Pancreas (tissue), 10 donors: ENCODE measurements around the gene IRF4. TPM values are rescaled to one million over a fixed set of nuclear protein-coding genes. Genes with fewer than 3 reads are reported as not detected.
"Not testable (repeated sequence)": the region's sequence is repeated elsewhere in the genome, so short reads cannot be mapped to it uniquely, and the experiment has no call there.

Source experiments
- ATAC-seq, 4 donors: fragments of 200-7000 bp; cut with Tn5 transposase; one replicate each; pipeline versions ENCODE4 v1.8.0 to v1.9.1; 2020; ENCODE audit warnings: mild to moderate bottlenecking in 4 of 4, moderate library complexity in 4 of 4
- DNase-seq, 6 donors: peaks; one replicate each; pipeline ENCODE4 v3.0.0-alpha.2; 2020
- FAIRE-seq: peaks from 2 replicates; lab custom pipeline; 2012; peaks lifted over from hg19 to GRCh38; lab: Jason Lieb, UNC
- H3K27ac ChIP-seq, 4 donors: fragments of 200-600 bp; sonication (generic); 1 replicate in 3 of 4; 2 replicates in 1 of 4; pipeline versions ENCODE4 v1.5.0 to v1.8.0; 2020
- H3K27me3 ChIP-seq, 4 donors: fragments of 200-600 bp; one replicate each; pipeline ENCODE4 v1.8.0; 2021
- H3K36me3 ChIP-seq, 3 donors: fragments of 200-600 bp; sonication (generic) in 1 of 3; one replicate each; pipeline versions ENCODE4 v1.5.0 to v1.8.0; 2020 to 2021
- H3K4me1 ChIP-seq, 3 donors: fragments of 200-600 bp; one replicate each; pipeline ENCODE4 v1.8.0; 2021
- H3K4me3 ChIP-seq, 4 donors: fragments of 200-600 bp; sonication (generic) in 2 of 4; one replicate each; pipeline versions ENCODE4 v1.5.0 to v1.8.0; 2020 to 2021
- H3K9me3 ChIP-seq, 4 donors: fragments of 200-600 bp; one replicate each; pipeline ENCODE4 v1.8.0; 2021
- WGBS, 2 donors: extraction: QIAGEN DNeasy Blood & Tissue Kit; methylation state at CpG; one replicate each; pipeline ENCODE4 v1.1.7; 2013; 5-methylcytosine and 5-hydroxymethylcytosine counted together
- intact Hi-C, 3 donors: fragments of 100-400 bp; cut with DNase I; formaldehyde crosslinking; loops; one replicate each; pipeline versions ENCODE4 v1.11.1 to v1.14.2; 2022
- polyA plus RNA-seq, 2 donors: library from polyadenylated mRNA; stranded (reverse); fragments of 200-250 nt; gene quantifications; one replicate each; pipeline ENCODE4 v1.2.3, GENCODE V29; 2013
- total RNA-seq, 6 donors: library from RNA; stranded (reverse); fragmentation: NEBNext Ultra II Directional in 4 of 6; extraction: Animal tissue kit (Norgen Biotek cat#: 25700) in 4 of 6; gene quantifications; one replicate each; pipeline versions ENCODE4 v1.2.1 to v1.2.4, GENCODE V29; 2021 to 2023
- TF ChIP-seq, protein P1 (sequence below), 4 donors: fragments of 200-600 bp; sonication (generic) in 3 of 4; IDR thresholded peaks; one replicate each; pipeline versions ENCODE4 v1.5.0 to v1.8.0; 2021; ENCODE audit warnings: antibody characterized with exemption in 4 of 4
- donor health status: healthy with polysubstance abuse.
- donor health status: DM: no; HTN: no; CAD: no; lungs with moderate emphysema.
- donor health status: DM: no; HTN: no; CAD: no.
- donor health status: control.
- donor health status: control.
- donor health status: Bipolar disorder and iron deficiency.
- donor health status: DM: yes; HTN: yes; CAD: no.
- donor health status: DM: no; HTN: no; CAD: no.
- donor health status: DM: no; HTN: no; CAD: no.
- donor health status: DM: yes; HTN: yes; CAD: no.

IRF4 gene
- total and polyA plus RNA-seq, 8 donors = 0.04 to 3.8 (median 0.44) TPM

DNA sequence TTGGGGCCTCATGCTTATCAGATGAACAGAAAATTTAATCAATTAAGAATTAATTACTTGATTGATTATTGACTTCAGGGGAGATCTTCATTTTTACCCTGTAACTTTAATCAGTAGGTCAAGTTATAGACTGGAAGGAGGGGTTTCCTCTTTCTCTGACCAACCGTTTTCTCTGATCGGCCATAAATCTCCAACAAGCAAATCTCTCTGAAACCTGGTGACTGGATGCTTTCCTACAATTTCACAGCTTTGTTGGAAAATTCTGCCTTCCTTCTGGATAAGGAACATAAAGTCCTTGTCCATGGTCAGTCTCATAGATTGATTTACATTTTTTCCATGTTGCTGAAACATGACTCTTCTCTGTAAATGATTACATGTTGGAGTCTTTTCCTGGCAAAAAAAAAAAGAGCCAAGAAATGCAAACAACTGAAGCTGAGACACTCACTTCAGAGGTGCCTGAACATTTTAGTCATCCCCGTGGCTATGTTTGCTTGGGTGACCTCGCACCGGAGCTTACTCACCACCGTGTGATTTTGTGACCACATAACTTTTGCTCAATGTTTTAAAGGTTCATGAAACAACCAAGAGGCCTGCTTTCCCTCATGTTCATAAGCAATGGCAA lies 31.0 kb downstream of the IRF4 start:
- no peaks in the 10 kb centered on the region for H3K36me3 ChIP-seq
- no peaks in the 10 kb centered on the region for H3K27me3 ChIP-seq
- no peak for FAIRE-seq
- peak in 4 of 6 donors; percentile 11 to 58 (median 44) for DNase-seq
- intact Hi-C loops = no loop called here
- TF ChIP-seq, protein P1, sequence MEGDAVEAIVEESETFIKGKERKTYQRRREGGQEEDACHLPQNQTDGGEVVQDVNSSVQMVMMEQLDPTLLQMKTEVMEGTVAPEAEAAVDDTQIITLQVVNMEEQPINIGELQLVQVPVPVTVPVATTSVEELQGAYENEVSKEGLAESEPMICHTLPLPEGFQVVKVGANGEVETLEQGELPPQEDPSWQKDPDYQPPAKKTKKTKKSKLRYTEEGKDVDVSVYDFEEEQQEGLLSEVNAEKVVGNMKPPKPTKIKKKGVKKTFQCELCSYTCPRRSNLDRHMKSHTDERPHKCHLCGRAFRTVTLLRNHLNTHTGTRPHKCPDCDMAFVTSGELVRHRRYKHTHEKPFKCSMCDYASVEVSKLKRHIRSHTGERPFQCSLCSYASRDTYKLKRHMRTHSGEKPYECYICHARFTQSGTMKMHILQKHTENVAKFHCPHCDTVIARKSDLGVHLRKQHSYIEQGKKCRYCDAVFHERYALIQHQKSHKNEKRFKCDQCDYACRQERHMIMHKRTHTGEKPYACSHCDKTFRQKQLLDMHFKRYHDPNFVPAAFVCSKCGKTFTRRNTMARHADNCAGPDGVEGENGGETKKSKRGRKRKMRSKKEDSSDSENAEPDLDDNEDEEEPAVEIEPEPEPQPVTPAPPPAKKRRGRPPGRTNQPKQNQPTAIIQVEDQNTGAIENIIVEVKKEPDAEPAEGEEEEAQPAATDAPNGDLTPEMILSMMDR (IDR thresholded peaks at IDR 0.05) = no peak
- H3K9me3 ChIP-seq = no peaks in the 10 kb centered on the region
- 43 to 44% methylated on average over 6 of the region's 6 CpGs for WGBS, 2 donors
- peaks cover 0 to 2% (median 0%) of the 10 kb centered on the region in 3 donors for H3K4me1 ChIP-seq
- no peak overlapping the region for H3K27ac ChIP-seq
- no peak overlapping the region for H3K4me3 ChIP-seq
- ATAC-seq = peak; percentile 78 to 94 (median 88)

DNA sequence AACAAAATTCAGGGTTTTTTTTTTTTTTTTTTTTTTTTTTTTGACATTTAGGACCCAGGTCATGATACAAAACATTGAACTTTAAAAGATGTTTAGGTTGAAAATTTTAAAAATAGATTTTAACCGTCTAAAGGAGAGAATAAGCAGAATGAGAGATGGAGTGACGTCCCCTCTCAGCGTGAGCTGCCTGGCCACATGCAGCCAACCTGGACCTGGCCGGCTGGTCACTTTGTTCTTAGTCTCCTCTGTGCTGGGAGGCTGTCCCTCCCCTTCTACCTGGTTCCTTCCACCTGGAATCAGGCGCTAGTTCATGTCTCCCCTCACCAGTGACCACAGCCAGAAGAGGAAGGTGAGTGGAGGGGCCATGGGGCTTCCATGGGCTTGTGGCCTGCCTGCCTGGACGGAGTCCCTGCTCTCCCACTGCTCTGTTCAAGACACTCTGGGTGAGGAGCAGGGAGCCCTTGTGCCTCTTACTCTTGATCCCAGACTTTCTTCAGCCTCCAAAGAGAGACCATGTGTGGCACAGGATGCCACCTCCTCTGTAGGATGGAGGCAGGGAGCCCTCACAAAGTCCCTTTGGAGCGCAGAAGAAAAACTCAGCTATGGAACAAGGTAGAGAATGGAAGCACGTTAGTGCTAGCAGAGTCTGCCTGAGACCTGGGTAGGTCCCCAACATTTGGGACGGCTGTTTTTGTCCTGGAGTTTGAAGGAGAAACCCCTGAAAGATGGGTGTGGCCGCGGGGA lies 31.7 kb downstream of the IRF4 start:
- Histone ChIP-seq H3K4me1 (peaks cover 0 to 2% (median 0%) of the 10 kb centered on the region in 3 donors), H3K4me3 (no peak overlapping the region), H3K27ac (peak overlapping the region in 2 of 4 donors; percentile 22 to 30), H3K27me3 (no peaks in the 10 kb centered on the region), H3K9me3 (no peaks in the 10 kb centered on the region), H3K36me3 (no peaks in the 10 kb centered on the region)
- TF ChIP-seq, protein P1 (IDR thresholded peaks at IDR 0.05) = no peak
- intact Hi-C loops = no loop called here
- DNase-seq (no peak), FAIRE-seq (no peak), ATAC-seq (peak in 1 of 4 donors; percentile 14)
- WGBS, 2 donors = 83 to 93% methylated on average over 11 of the region's 11 CpGs

DNA sequence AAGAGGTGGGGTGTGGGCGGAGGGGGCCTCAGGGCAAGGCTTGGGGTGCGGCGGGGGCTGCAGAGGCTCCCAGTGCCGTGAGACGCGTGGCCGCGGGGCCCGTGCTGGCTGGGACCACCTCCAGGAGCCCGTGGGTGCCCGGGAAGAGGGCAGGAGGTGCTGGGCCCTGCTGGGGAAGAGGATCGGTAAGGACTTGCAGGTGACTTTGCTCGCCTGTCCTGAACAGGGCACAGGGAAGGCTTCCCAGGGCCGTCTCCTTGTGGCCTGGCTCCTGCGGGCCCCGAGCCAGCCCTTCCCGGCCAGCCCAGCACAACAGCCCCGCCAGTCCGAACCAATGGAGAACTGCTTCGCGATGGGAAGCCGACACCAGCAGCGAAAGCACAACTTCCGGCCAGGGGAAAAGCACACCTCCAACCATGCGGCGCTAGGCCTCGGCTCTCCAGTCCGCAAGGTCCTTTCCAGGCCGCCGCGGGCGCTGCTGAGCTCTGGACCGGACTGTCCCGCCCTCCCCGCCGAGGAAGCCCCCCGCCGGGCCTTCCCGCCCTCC lies 32.3 kb downstream of the IRF4 start:
- peaks cover 0 to 2% (median 0%) of the 10 kb centered on the region in 3 donors for H3K4me1 ChIP-seq
- no peak for FAIRE-seq
- no peaks in the 10 kb centered on the region for H3K27me3 ChIP-seq
- ATAC-seq = no peak
- H3K36me3 ChIP-seq = no peaks in the 10 kb centered on the region
- WGBS, 2 donors = 94 to 95% methylated on average over 28 to 39 of the region's 39 CpGs
- intact Hi-C loops = no loop called here
- no peak for DNase-seq
- H3K4me3 ChIP-seq = no peak overlapping the region
- H3K9me3 ChIP-seq = no peaks in the 10 kb centered on the region
- H3K27ac ChIP-seq = no peak overlapping the region
- TF ChIP-seq, protein P1 (IDR thresholded peaks at IDR 0.05) = no peak

DNA sequence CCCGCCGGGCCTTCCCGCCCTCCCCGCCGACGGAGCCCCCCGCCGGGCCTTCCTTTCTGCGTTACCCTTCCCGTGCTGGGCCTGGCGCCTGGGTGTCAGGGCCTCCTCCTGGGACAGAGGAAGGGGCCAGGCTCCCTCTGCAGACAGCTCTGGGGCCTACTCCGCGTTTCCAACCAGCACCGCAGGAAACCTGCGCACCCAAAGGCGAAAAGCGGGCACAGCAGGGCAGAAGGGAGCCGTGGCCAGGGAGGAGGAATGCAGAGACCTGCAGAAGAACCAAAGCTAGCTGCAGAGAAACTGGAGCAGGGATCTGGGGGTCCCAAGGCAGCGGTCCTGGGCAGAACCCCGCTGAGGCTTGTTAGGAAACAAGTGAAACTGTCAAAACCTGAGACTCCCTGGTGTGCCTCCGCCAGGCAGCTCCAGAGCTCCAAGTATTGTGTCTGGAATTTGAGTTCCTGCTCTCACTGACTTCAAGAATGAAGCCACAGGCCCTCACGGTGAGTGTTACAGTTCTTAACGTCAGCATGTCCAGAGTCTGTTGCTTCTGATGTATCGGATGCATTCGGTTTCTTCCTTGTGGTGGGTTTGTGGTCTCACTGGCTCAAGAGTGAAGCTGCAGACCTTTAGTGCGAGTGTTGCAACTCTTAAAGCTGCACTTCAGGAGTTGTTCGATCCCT lies 33.3 kb downstream of the IRF4 start:
- WGBS, 2 donors = 90% methylated on average over 21 to 27 of the region's 27 CpGs
- FAIRE-seq (no peak), DNase-seq (no peak), ATAC-seq (no peak)
- TF ChIP-seq, protein P1 (IDR thresholded peaks at IDR 0.05) = no peak
- intact Hi-C loops = no loop called here
- no peaks in the 10 kb centered on the region for H3K27me3 ChIP-seq
- no peaks in the 10 kb centered on the region for H3K36me3 ChIP-seq
- no peaks in the 10 kb centered on the region for H3K9me3 ChIP-seq
- no peak overlapping the region for H3K4me3 ChIP-seq
- H3K4me1 ChIP-seq = peaks cover 0 to 2% (median 0%) of the 10 kb centered on the region in 3 donors
- no peak overlapping the region for H3K27ac ChIP-seq

DNA sequence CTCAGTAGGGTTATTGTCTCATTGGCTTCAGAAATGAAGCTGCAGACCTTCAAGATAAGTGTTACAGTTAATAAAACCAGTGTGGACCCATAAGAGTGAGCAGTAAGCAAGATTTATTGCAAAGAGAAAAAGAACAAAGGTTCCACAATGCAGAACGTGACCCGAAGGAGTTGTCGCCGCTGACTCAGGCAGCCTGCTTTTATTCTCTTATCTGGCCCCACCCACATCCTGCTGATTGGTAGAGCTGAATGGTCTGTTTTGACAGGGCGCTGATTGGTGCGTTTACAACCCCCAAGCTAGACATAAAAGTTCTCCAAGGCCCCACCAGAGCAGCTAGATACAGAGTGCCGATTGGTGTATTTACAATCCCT lies 33.9 kb downstream of the IRF4 start:
- ATAC-seq, FAIRE-seq, H3K4me3 ChIP-seq, intact Hi-C loops, H3K4me1 ChIP-seq, H3K27ac ChIP-seq, H3K9me3 ChIP-seq, H3K27me3 ChIP-seq, H3K36me3 ChIP-seq, DNase-seq: not testable (repeated sequence)
- WGBS, 2 donors = 79 to 84% methylated on average over 7 of the region's 7 CpGs

DNA sequence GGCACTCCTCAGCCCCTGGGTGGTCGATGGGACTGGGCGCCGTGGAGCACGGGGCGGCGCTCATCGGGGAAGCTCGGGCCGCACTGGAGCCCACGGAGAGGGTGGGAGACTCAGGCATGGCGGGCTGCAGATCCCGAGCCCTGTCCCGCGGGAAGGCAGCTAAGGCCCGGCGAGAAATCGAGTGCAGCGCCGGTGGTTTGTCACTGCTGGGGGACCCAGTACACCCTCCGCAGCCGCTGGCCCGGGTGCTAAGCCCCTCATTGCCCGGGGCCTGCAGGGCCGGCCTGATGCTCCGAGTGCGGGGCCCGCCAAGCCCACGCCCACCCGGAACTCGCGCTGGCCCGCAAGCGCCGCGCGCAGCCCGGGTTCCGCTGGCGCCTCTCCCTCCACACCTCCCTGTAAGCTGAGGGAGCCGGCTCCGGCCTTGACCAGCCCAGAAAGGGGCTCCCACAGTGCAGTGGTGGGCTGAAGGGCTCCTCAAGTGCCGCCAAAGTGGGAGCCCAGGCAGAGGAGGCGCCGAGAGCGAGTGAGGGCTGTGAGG lies 34.7 kb downstream of the IRF4 start:
- H3K9me3 ChIP-seq, H3K4me1 ChIP-seq, DNase-seq, H3K27ac ChIP-seq, H3K36me3 ChIP-seq, H3K27me3 ChIP-seq, intact Hi-C loops, H3K4me3 ChIP-seq, ATAC-seq, FAIRE-seq: not testable (repeated sequence)
- WGBS, 2 donors = 92 to 96% methylated on average over 38 to 45 of the region's 45 CpGs
